DMS53 treated with DMSO at 0.1 percent for 48 hours (cell line): ENCODE data around the gene MGAT5.
"Not testable (repeated sequence)": the region's sequence is repeated elsewhere in the genome, so short reads cannot be mapped to it uniquely, and the experiment has no call there.

Experiments used
- DNase-seq: peaks from one replicate; lab custom pipeline; 2025; ENCODE audit not compliant: unreplicated experiment; lab: John Stamatoyannopoulos, UW

MGAT5 gene

GRCh38 chr2:134275058-134275862 is 21.4 kb downstream of the MGAT5 start:
- no peak for DNase-seq

GRCh38 chr2:134276381-134277172 is 22.7 kb downstream of the MGAT5 start:
- no peak for DNase-seq

GRCh38 chr2:134277223-134277622 is 23.4 kb downstream of the MGAT5 start:
- no peak for DNase-seq

- no peak for DNase-seq
These were observed 24.7 kb downstream of the MGAT5 start for GRCh38 chr2:134278553-134278952.

- DNase-seq = no peak
These were observed 25.5 kb downstream of the MGAT5 start for GRCh38 chr2:134279417-134279816.

GRCh38 chr2:134280231-134280630 is 26.4 kb downstream of the MGAT5 start:
- no peak for DNase-seq

- no peak for DNase-seq
These were observed 26.9 kb downstream of the MGAT5 start for GRCh38 chr2:134280726-134281125.

GRCh38 chr2:134281815-134282419 is 28.0 kb downstream of the MGAT5 start:
- DNase-seq = no peak

GRCh38 chr2:134282629-134283400 is 28.9 kb downstream of the MGAT5 start:
- DNase-seq = no peak

- no peak for DNase-seq
These were observed 29.8 kb downstream of the MGAT5 start for GRCh38 chr2:134283661-134284060.

- DNase-seq = no peak
These were observed 30.3 kb downstream of the MGAT5 start for GRCh38 chr2:134284119-134284670.

GRCh38 chr2:134287323-134287722 is 33.5 kb downstream of the MGAT5 start:
- no peak for DNase-seq

- no peak for DNase-seq
These were observed 34.9 kb downstream of the MGAT5 start for GRCh38 chr2:134288814-134289213.

- DNase-seq = no peak
These were observed 35.4 kb downstream of the MGAT5 start for GRCh38 chr2:134289225-134289624.

- no peak for DNase-seq
These were observed 36.5 kb downstream of the MGAT5 start for GRCh38 chr2:134290358-134290757.

- no peak for DNase-seq
These were observed 38.6 kb downstream of the MGAT5 start for GRCh38 chr2:134292514-134292913.

- no peak for DNase-seq
These were observed 40.1 kb downstream of the MGAT5 start for GRCh38 chr2:134293719-134294537.

- not testable (repeated sequence) for DNase-seq
These were observed 40.7 kb downstream of the MGAT5 start for GRCh38 chr2:134294598-134294997.

- no peak for DNase-seq
These were observed 41.6 kb downstream of the MGAT5 start for GRCh38 chr2:134295441-134295840.

GRCh38 chr2:134296301-134296700 is 42.4 kb downstream of the MGAT5 start:
- no peak for DNase-seq
